Kidney epithelial cell (primary cell): Measurements from ENCODE around the gene UNC79. TPM values are rescaled to one million over a fixed set of nuclear protein-coding genes. Genes with fewer than 3 reads are reported as not detected.
"Not testable (repeated sequence)": the region's sequence is repeated elsewhere in the genome, so short reads cannot be mapped to it uniquely, and the experiment has no call there.

Experiments used
- DNase-seq: peaks from one replicate; pipeline ENCODE4 v3.0.0-alpha.2; 2010; ENCODE audit warnings: low read depth
- H3K27me3 ChIP-seq: 2 replicates; pipeline ENCODE4 v1.6.0; 2011; ENCODE audit warnings: low read length; ENCODE audit not compliant: control insufficient read depth, insufficient read depth
- H3K36me3 ChIP-seq: 2 replicates; pipeline ENCODE4 v1.5.1; 2011; ENCODE audit warnings: low read length; ENCODE audit not compliant: control insufficient read depth, insufficient read depth
- H3K4me3 ChIP-seq: 2 replicates; pipeline ENCODE4 v1.5.1; 2011; ENCODE audit warnings: low read depth, mild to moderate bottlenecking, control low read depth, low read length
- total RNA-seq: library from RNA; depleted of rRNA; stranded (reverse); fragments of >200 nt; gene quantifications from 2 replicates; pipeline ENCODE4 v1.2.3, GENCODE V29; 2015
- TF ChIP-seq, protein P1 (sequence below): IDR thresholded peaks from 2 replicates; pipeline ENCODE4 v1.5.1; 2011; ENCODE audit warnings: mild to moderate bottlenecking, moderate library complexity, low read length, control low read depth, inconsistent platforms; ENCODE audit not compliant: insufficient read depth, poor library complexity, severe bottlenecking

The UNC79 gene
- total RNA-seq, 1 donor from 2014 or later = 0.13 TPM

DNA sequence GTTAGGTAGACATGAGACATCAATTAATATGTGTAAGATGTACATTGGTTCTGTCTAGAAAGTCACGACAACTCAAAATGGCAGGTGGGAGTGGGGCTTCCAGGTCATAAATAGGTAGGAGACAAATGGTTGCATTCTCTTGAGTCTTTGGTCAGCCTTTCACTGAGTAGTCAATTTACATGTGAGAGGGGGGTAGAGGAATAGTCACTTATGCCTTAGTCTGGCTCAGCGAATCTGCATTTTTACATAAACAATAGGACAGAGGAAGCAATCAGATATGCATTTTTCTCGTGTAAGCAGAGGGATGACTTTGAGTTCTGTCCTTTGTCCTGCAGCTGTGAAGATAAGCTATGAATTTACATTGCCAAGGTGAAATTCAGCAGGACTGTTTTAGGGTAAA lies 27.8 kb upstream of the UNC79 start:
- TF ChIP-seq, protein P1, sequence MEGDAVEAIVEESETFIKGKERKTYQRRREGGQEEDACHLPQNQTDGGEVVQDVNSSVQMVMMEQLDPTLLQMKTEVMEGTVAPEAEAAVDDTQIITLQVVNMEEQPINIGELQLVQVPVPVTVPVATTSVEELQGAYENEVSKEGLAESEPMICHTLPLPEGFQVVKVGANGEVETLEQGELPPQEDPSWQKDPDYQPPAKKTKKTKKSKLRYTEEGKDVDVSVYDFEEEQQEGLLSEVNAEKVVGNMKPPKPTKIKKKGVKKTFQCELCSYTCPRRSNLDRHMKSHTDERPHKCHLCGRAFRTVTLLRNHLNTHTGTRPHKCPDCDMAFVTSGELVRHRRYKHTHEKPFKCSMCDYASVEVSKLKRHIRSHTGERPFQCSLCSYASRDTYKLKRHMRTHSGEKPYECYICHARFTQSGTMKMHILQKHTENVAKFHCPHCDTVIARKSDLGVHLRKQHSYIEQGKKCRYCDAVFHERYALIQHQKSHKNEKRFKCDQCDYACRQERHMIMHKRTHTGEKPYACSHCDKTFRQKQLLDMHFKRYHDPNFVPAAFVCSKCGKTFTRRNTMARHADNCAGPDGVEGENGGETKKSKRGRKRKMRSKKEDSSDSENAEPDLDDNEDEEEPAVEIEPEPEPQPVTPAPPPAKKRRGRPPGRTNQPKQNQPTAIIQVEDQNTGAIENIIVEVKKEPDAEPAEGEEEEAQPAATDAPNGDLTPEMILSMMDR = no peak
- no peak for DNase-seq
- Histone ChIP-seq H3K36me3 (no peaks in the 10 kb centered on the region), H3K27me3 (no peaks in the 10 kb centered on the region), H3K4me3 (no peak overlapping the region)

DNA sequence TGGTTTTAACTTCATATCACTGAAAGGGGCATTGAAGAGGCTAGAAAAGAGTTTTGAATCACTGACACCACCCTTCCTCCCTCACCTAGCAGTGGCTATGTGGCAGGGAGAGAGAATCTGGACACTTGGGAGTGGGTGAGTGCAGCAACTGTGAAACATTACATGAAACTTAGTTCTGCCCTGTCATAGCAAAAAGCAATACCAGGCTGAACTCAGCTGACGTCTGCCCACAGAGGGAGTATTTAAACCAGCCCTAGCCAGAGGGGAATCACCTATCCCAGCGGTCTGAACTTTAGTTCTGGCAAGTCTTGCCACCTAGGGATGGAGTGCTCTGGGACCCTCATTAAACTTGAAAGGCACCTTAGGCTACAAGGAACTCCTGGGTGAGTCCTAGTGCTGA lies 20.7 kb upstream of the UNC79 start:
- H3K27me3 ChIP-seq = no peaks in the 10 kb centered on the region
- H3K36me3 ChIP-seq = no peaks in the 10 kb centered on the region
- H3K4me3 ChIP-seq = no peak overlapping the region
- no peak for DNase-seq
- TF ChIP-seq, protein P1 = no peak

DNA sequence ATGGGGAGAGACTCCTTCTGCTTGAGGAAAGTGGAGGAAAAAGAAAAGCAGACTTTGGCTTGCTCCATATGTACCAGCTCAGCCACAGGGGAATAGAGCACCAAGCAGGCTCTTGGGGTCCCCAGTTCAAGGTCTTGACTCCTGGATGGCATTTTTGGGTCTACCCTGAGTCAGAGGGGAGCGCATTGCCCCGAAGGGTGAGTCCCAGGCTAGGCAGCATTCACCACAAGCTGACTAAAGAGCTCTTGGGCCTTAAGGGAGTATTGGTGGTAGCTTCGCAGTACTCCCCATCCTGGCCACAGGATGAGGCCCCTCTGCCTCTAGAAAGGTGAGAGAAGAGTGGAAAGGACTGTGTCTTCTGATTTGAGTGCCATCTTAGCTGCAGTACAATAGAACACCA lies 19.8 kb upstream of the UNC79 start:
- H3K27me3 ChIP-seq = no peaks in the 10 kb centered on the region
- no peaks in the 10 kb centered on the region for H3K36me3 ChIP-seq
- H3K4me3 ChIP-seq = no peak overlapping the region
- TF ChIP-seq, protein P1 = no peak
- DNase-seq = no peak

DNA sequence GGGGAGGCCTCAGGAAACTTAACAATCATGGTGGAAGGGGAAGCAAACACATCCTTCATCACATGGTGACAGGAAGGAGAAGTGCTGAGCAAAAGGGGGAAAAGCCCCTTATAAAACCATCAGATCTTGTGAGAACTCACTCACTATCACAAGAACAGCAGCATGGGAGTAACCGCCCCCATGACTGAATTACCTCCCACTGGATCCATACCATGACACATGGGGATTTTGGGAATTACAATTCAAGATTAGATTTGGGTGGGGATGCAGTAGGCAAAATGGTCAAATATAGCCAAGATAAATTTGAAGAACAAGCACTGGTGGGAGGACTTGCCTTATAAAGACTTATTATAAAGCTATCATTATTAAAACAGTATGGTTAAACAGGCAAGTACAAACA lies 5.6 kb upstream of the UNC79 start:
- not testable (repeated sequence) for H3K4me3 ChIP-seq, DNase-seq, H3K27me3 ChIP-seq, H3K36me3 ChIP-seq

DNA sequence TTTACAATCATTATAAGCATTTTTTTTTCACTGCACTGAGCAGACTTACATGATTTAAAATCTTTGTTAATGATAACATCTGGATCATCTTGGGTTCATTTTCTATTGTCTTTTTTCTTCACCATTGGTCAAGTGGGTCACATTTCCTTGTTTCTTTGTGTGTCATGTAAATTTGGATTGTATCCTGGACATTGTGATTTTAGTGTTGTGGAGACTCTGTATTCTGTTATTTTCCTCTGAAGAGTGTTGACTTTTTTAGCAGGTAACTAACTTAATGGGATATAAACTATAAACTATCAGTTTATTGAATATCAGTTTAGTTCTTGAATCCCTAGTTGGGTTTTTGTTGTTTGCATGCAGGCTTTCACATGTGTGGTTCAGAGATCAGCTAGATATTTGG lies 4.0 kb upstream of the UNC79 start:
- no peak for DNase-seq
- H3K4me3 ChIP-seq = no peak overlapping the region
- H3K36me3 ChIP-seq = no peaks in the 10 kb centered on the region
- TF ChIP-seq, protein P1 = no peak
- H3K27me3 ChIP-seq = peaks cover 19% of the 10 kb centered on the region

DNA sequence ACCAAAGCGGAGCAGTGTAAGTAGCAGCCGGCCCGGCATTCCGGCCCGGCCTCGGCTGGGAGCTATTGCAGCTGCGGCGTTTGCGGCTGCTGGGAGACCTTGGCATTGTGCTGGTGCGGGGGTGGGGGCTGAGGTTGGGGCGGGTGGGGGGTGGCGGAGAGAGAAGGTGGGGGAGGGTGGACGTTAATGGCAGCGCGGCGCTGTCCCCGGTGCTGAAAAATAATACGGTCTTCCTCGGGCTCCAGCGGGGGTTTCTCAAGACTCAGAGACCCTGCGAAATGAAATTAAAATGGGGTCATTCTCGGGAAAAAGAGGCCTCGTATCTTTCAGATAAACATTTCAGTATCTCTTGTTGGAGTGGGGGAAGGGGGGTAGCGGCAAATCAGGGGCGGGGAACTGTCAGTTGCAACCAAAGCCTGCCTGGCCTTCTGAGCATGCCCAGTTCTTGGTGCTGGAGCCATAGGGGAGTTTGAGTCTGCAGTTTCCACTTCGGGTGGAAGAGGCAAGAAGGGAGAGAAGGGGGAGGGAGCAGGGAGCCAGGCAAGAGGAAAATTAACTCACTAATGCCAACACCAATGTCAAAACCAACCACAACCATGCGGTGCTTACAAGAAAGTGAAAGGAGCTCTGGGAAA lies 414 bp downstream of the UNC79 start:
- DNase-seq = no peak
- H3K4me3 ChIP-seq = peak overlapping the region; percentile 41
- H3K36me3 ChIP-seq = no peaks in the 10 kb centered on the region
- peaks cover 19% of the 10 kb centered on the region for H3K27me3 ChIP-seq
- TF ChIP-seq, protein P1 = no peak
